Spleen (tissue), 11 donors: ENCODE results near the gene TRAM2. TPM values are rescaled to one million over a fixed set of nuclear protein-coding genes. Genes with fewer than 3 reads are reported as not detected.

ENCODE experiments used
- DNase-seq: peaks from one replicate; pipeline ENCODE4 v3.0.0-alpha.2; 2020
- H3K27ac ChIP-seq, 8 donors: fragments of 200-600 bp; sonication (generic) in 7 of 8; 1 replicate in 4 of 8; 2 replicates in 4 of 8; pipeline versions ENCODE4 v1.5.0 to v1.8.0; 2016 to 2021; ENCODE audit warnings: inconsistent platforms in 4 of 8, mild to moderate bottlenecking in 4 of 8, moderate library complexity in 1 of 8
- H3K27me3 ChIP-seq, 7 donors: fragments of 200-600 bp; sonication (generic) in 6 of 7; replicated peaks in 1 of 7; 1 replicate in 4 of 7; 2 replicates in 3 of 7; pipeline versions ENCODE4 v1.5.0 to v1.8.0; 2016 to 2021; ENCODE audit warnings: inconsistent platforms in 3 of 7, mild to moderate bottlenecking in 1 of 7
- H3K36me3 ChIP-seq, 6 donors: fragments of 200-600 bp; sonication (generic) in 5 of 6; 1 replicate in 4 of 6; 2 replicates in 2 of 6; pipeline versions ENCODE4 v1.5.0 to v1.8.0; 2016 to 2021; ENCODE audit warnings: inconsistent platforms in 2 of 6
- H3K4me1 ChIP-seq, 6 donors: fragments of 200-600 bp; sonication (generic) in 5 of 6; 1 replicate in 3 of 6; 2 replicates in 3 of 6; pipeline versions ENCODE4 v1.5.0 to v1.8.0; 2016 to 2021; ENCODE audit warnings: inconsistent platforms in 3 of 6
- H3K4me3 ChIP-seq, 8 donors: fragments of 200-600 bp; sonication (generic) in 7 of 8; 1 replicate in 4 of 8; 2 replicates in 4 of 8; pipeline versions ENCODE4 v1.5.0 to v1.8.0; 2016 to 2021; ENCODE audit warnings: inconsistent platforms in 4 of 8, mild to moderate bottlenecking in 4 of 8, moderate library complexity in 2 of 8
- H3K9me3 ChIP-seq, 8 donors: fragments of 200-600 bp; sonication (generic) in 7 of 8; 1 replicate in 4 of 8; 2 replicates in 4 of 8; pipeline versions ENCODE4 v1.5.0 to v1.8.0; 2016 to 2021; ENCODE audit warnings: inconsistent platforms in 4 of 8
- CTCF ChIP-seq, 11 experiments: fragments of 200-600 bp in 7 of 11; fragments of 450-650 bp in 4 of 11; sonication (generic) in 4 of 11; IDR thresholded peaks in 8 of 11; conservative IDR thresholded peaks in 3 of 11; 1 replicate in 7 of 11; 2 replicates in 4 of 11; pipeline versions ENCODE4 v1.4.0 to v1.8.0; 2016 to 2021; ENCODE audit warnings: antibody characterized with exemption in 11 of 11, inconsistent platforms in 4 of 11, mild to moderate bottlenecking in 1 of 11
- POLR2A ChIP-seq, 3 donors: fragments of 450-650 bp; IDR thresholded peaks; one replicate each; pipeline ENCODE4 v1.5.1; 2017; ENCODE audit warnings: antibody characterized with exemption in 3 of 3, mild to moderate bottlenecking in 1 of 3
- POLR2AphosphoS5 ChIP-seq, 3 donors: sonication (generic); formaldehyde crosslinking; IDR thresholded peaks; one replicate each; pipeline ENCODE4 v1.5.1; 2017; ENCODE audit warnings: antibody characterized with exemption in 3 of 3
- WGBS, 5 donors: extraction: QIAGEN DNeasy Blood & Tissue Kit in 3 of 5; methylation state at CpG; one replicate each; pipeline versions ENCODE4 v1.1.5 to v1.1.7; 2013 to 2018; 5-methylcytosine and 5-hydroxymethylcytosine counted together
- intact Hi-C: fragments of 100-400 bp; cut with DNase I; formaldehyde crosslinking; loops from one replicate; pipeline ENCODE4 v1.15.0; 2023; ENCODE audit warnings: low total_unique reads
- polyA plus RNA-seq, 3 donors: library from polyadenylated mRNA; stranded (reverse); fragments of 200-250 nt; gene quantifications; one replicate each; pipeline ENCODE4 v1.2.1, GENCODE V29; 2013
- total RNA-seq, 7 donors: library from RNA; depleted of rRNA in 3 of 7; stranded (reverse); fragments of >200 nt in 3 of 7; fragmentation: NEBNext Ultra II Directional in 4 of 7; extraction: Animal tissue kit (Norgen Biotek cat#: 25700) in 4 of 7; gene quantifications; one replicate each; pipeline versions ENCODE4 v1.1.0 to v1.2.1, GENCODE V29; 2016 to 2021
- donor health status: healthy with polysubstance abuse.
- donor health status: DM: no; HTN: no; CAD: no; lungs with moderate emphysema.
- donor health status: DM: no; HTN: no; CAD: no.
- donor health status: Bipolar disorder and iron deficiency.
- donor health status: healthy.
- donor health status: DM: no; HTN: no; CAD: no.
- donor health status: DM: yes; HTN: yes; CAD: no.

The TRAM2 gene
- total and polyA plus RNA-seq, 10 donors: 1.8 to 47.7 (median 32.3) TPM

GRCh38 chr6:52557389-52558265 lies 19.2 kb downstream of the TRAM2 start:
- intact Hi-C loops: no loop called here
- WGBS, 5 donors: 69 to 83% (median 77%) methylated on average over 11 of the region's 11 CpGs
- H3K4me1 ChIP-seq: peaks cover 2 to 40% (median 11%) of the 10 kb centered on the region in 6 donors

GRCh38 chr6:52555518-52556233 lies 21.2 kb downstream of the TRAM2 start:
- Histone ChIP-seq H3K36me3 (peaks cover 0 to 4% (median 0%) of the 10 kb centered on the region in 6 donors), H3K4me3 (no peak overlapping the region), H3K27ac (peak overlapping the region in 1 of 8 donors; percentile 12), H3K9me3 (no peaks in the 10 kb centered on the region), H3K27me3 (no peaks in the 10 kb centered on the region), H3K4me1 (peaks cover 9 to 53% (median 26%) of the 10 kb centered on the region in 6 donors)
- 79 to 88% (median 82%) methylated on average over 5 of the region's 5 CpGs for WGBS, 5 donors
- TF ChIP-seq CTCF (IDR thresholded peaks at IDR 0.05 in 8 of 11, conservative IDR thresholded peaks at IDR 0.05 in 3 of 11) (no peak), POLR2A (IDR thresholded peaks at IDR 0.05) (no peak), POLR2AphosphoS5 (IDR thresholded peaks at IDR 0.05) (no peak)
- intact Hi-C loops: no loop called here
- no peak for DNase-seq

More at GRCh38 chr6:52557389-52558265, 19.2 kb downstream of the TRAM2 start:
- H3K27me3 ChIP-seq: no peaks in the 10 kb centered on the region
- H3K27ac ChIP-seq: peak overlapping the region in 4 of 8 donors; percentile 0 to 49 (median 26)
- no peak overlapping the region for H3K4me3 ChIP-seq
- H3K9me3 ChIP-seq: no peaks in the 10 kb centered on the region
- H3K36me3 ChIP-seq: peaks cover 0 to 4% (median 0%) of the 10 kb centered on the region in 6 donors
- TF ChIP-seq CTCF (IDR thresholded peaks at IDR 0.05 in 8 of 11, conservative IDR thresholded peaks at IDR 0.05 in 3 of 11) (no peak), POLR2A (IDR thresholded peaks at IDR 0.05) (no peak), POLR2AphosphoS5 (IDR thresholded peaks at IDR 0.05) (no peak)
- DNase-seq: no peak

GRCh38 chr6:52554684-52555280 lies 22.1 kb downstream of the TRAM2 start:
- WGBS, 5 donors: 92 to 99% (median 97%) methylated on average over 6 of the region's 6 CpGs
- H3K27ac ChIP-seq: no peak overlapping the region
- no peaks in the 10 kb centered on the region for H3K9me3 ChIP-seq
- intact Hi-C loops: no loop called here
- TF ChIP-seq CTCF (IDR thresholded peaks at IDR 0.05 in 8 of 11, conservative IDR thresholded peaks at IDR 0.05 in 3 of 11) (no peak), POLR2A (IDR thresholded peaks at IDR 0.05) (no peak), POLR2AphosphoS5 (IDR thresholded peaks at IDR 0.05) (no peak)
- H3K27me3 ChIP-seq: no peaks in the 10 kb centered on the region
- peaks cover 0 to 2% (median 0%) of the 10 kb centered on the region in 6 donors for H3K36me3 ChIP-seq
- H3K4me1 ChIP-seq: peaks cover 9 to 62% (median 32%) of the 10 kb centered on the region in 6 donors
- H3K4me3 ChIP-seq: no peak overlapping the region
- no peak for DNase-seq
